CD4-positive, alpha-beta T cell treated with Interleukin-12 subunit alpha and Interleukin-12 subunit beta, for 1 hour (primary cell): ENCODE data around the gene LYST.

Experiments used
- DNase-seq: peaks from one replicate; pipeline ENCODE4 v3.0.0-alpha.2; 2020

The LYST gene

DNA sequence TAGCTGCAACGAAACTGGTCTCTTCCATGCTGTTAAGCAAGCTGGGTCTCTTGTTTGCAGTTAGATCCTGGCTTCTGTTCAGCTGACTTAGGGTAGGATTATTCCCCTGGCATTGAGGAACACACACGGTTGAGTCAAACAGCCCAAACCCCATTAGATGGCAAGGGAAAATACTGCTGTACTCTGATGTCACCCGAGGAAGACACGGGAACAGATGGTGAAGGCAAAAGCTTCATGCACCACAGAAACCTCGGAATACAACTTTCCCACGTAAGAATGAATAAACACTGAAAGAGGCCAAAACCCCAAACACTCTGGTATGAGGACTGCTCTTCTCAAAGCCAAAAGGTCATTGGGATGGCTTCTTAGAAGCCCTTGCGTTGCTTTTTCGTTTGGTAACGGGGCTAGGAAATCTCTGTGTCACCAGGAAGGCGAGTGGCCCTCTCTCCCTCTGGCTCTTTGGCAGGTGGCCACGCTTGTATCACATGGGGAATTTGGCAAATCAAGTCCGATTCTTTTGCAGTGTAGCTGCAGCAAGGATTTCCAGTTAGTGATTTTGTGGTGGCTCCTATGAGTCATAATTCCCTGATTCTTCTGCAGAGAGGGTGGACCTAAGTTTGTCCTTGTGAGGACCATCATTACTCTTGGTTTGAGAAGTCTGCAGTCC, 16.7 kb upstream of the LYST start:
- DNase-seq = no peak

DNA sequence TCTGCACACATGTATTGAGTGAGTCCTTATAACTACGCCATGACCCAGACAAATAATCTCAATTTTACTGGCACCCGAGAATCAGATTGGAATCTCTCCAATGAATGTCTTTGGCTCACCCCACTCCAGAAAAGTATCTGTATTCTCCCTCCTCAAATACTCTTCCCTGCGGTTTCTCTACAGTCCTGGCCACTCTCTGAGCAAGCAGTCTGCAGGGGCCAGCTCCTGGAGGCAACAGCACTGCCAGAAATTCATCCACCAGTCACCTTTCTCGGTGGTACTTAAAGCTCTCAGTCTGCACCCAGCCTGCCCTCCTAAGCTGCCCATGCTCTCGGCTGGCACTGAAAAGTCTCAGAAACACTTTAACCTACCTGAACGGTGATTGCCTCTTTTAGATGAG, 16.1 kb upstream of the LYST start:
- DNase-seq = no peak

DNA sequence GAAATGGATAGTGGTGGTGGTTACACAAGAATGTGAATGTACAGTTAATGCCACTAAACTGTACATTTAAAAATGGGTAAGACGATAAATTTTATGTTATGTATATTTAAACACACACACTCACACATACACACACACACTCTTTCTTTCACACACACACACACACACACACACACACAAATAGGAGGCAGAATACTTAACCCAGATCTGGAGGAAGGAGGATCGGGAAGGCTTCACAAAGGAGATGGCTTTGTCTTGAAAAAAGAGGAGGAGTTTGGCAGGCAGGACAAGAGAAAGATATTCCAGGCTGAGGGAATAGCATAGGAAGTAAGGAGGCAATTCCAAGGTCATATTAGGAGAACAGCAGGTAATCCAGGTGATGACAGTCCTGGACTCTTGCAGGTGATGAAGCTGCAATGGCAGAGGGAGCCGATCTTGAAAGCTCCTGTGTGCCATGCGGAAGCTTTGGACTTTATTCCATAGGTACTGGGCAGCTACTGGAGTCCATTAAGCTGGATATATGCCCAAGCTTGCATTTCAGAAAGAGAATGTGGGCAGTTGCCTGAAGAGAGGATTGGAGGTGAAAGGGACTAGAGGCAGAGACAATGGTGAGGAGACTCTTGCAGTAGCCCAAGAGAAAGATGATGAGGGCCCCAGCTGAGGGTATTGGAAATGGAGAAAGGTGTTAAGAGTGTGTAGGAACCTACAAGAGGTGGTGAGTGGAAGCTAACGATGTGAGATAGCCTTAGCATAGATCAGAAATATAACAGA, 15.4 kb upstream of the LYST start:
- no peak for DNase-seq

DNA sequence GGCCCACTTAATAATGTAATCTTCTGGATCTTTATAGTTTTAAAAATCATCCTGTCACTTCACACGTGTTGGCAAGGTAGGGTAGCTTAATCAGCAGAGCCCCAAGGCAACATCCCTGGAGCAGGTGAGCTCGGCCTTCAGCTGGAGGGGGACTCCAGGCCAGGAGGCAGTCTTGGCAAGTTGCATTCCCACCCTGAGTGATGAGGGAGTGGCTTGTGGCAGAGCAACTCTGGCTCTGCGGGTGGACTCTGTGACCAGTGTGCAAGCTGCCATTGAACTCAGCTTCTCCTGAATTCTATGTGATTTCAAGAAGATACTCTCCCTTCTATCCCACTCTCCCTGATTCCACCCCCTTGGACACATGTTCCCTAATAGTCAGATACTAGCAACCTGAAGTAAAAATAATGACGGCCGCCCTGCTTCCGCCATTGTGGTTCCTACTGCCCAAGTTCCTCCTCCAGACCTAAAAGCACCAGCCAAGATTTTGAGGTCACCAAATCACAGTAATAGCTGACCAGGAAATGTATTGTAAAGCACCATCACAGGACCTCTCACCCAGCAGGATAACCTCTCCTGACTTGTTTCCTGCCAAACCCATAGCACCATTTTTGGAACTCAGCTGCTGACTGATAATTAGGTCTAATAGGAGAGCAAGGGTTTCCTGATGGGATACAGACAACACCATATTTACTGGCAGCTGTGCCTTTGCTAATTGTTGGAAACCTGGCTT, 11.5 kb upstream of the LYST start:
- DNase-seq = no peak

DNA sequence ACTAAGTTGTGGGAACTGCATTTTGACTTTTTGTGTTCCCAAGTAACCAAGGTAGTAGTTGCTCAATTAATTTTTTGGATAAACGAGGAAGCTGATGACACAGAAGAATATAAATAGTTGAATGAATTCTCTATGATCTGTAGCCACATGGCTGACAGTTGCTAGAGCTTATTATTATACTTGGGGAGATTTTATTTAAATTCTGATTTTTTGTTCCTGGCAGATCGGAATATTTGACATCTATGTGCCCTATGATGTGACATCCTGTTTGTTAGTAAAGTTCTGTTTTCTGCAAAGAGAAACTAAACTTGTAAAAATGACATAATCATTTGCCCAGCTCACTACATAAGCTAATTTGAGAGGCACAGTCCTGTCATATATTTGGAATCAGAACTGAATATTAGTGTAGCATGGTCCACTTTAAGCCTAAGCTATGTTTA, 9.7 kb upstream of the LYST start:
- peak; percentile 52 for DNase-seq

DNA sequence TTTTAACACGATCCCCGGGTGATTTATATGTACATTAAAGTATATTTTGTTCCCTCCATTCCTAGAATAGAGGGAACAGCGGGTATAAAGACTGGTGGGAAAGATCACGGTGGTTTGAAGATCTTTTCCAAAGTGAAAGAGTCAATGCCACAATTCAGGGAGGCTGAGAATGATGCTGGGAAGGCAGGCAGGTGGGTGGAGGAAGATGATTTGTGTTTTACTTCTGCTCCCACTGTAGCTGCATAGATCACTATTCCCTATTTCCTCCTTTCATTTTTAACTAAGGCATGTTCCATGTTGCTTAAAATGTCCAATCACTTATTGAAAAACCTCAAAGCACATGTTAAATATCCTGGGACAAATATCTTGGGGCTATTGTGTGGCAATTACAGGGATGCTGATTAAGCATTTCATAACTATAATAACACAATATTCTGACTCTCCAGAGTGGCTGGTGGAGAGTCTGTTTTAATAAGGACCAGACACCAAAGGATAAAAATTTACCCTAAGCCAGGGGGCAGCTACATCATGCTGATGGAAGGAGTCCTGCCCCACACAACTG, 8.4 kb upstream of the LYST start:
- no peak for DNase-seq

DNA sequence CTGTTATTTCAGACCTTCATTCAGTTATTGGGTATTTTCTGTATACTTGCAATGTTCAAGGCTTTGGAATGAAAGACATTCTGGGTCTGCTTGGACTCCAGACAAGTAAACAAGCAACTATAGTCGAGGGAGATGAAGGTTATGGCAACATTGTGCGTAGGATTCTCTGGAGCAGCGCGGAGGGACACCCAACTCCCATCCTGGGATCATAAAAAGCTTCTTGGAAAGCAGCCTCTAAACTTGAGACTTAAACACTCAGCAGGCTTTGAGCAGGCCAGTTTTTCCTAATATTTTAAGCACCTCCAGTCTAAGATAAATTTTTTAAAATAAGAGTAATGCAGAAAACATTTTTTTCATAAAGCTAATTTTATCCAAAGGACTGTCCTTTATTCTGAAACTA, 7.6 kb upstream of the LYST start:
- DNase-seq = no peak

DNA sequence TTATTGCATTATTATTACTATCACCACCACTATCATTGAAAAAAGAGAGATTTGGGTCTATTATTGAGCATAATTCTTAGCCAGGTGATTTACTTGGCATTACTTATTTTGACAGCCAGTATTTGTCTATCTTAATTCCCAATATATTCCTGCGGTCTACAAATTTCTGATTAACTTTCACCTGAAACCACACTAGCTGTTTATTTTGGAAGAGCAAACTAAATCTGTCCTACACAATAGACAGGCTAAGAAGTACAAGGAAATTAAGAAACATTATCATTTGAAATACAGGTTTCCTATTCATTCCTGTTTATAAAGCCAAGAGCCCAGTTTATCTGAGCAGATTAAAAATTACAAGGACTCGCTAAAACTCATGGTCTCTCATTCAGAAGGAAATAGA, 6.9 kb upstream of the LYST start:
- no peak for DNase-seq

DNA sequence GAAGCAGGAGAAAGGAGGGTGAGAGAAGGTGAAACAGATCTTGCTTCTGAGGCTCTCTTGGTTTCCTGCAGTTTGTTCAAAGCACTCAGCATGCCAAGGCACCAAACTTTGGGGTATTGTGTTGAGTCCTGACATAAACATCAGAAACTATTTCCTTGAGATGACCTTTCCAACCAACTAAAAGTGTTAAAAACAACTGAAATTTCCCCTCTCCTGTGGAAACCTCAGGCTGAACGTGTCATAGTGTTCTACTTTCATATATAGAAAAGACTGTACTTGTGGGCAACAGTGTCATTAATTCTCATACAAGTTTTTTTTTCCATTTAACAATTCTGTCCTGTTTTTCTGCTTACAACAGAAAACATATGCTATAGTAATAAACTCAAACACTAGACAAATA, 6.3 kb upstream of the LYST start:
- DNase-seq = peak; percentile 57

DNA sequence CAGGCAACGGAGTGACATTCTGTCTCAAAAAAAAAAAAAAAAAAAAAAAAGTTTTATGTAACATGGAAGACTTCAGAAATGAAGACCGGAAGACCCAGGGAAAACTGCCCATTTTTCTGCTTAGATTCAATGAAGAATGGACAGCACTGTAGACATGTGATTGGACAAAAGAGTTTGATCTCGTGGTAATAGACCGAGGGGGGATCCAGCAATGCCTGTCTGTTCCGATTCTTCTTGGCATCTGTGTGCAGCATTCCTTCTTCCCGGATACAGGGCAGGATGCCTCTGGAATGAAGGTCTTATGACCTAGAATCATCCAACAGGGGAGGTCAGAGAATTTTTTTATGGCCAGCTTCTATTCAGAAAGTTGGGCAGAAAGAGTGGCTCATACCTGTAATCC, 5.6 kb upstream of the LYST start:
- no peak for DNase-seq

DNA sequence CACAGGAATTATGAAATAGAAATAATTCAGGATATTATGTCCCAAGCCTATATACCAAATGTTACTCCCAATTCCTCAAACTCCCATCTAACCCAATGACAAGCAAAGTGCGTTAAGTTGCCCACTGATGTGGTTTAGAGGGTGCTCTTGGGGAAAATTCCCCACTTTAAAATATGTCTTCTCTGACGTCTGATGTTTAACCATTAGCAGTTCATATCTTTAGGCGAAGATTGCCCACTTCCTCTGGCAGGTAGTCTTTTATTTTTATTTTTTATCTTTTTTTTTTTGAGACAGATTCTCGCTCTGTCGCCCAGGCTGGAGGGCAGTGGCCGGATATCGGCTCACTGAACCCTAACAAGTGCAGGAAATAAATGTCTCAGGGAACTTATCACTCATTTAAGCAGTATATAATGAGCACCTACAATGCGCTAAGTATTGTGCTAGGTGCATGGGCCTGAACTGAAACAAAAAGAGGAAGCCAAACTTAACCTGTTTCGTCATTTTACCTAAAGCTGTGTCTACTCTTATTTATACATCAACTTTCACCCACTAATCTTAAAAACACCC, 1.3 kb upstream of the LYST start:
- DNase-seq = peak; percentile 84

DNA sequence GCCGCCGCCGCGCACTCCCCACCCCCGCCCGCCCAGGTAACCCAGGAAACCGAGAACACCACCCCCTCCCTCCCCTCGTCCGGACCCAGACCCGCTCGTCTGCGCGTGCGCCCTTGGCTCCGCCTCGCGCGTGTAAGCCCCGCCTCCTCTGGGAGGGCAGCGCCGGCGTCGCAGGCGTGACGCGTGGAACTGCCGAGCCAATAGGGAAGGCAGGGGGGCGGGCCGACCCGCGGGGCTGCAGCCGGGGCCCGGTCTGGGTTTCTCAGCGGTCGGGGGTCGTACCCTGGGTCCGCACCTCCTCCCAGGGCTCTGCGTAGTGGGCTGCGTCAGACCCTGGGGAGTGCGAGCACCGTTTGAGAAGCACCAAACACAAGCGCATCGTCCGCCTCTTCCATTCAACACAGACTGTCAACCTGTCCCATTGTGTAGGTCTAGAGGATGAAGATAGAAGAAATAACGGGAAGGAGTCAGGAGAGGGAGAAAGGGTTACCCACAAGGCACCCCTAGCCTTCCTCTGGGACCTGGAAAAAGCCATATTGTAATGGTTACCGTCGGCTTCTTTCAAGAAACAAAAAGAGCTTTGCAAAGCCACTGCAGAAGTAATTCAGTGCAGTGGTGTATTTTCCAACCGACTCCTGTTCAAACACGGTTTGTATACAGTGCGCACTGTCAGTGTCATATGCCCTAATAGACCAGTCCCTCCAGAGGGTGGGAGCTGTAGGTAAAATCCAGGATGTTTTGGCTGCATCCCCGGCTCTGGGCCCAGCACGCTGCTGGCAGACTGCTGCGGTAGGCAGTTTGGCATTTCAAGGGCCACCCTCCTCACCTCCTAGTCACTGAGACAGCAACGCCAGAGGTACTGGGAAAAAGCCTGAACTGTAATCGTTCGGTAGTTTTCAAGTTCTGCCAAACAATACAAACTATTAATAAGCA, 473 bp upstream of the LYST start:
- peak; percentile 99 for DNase-seq

DNA sequence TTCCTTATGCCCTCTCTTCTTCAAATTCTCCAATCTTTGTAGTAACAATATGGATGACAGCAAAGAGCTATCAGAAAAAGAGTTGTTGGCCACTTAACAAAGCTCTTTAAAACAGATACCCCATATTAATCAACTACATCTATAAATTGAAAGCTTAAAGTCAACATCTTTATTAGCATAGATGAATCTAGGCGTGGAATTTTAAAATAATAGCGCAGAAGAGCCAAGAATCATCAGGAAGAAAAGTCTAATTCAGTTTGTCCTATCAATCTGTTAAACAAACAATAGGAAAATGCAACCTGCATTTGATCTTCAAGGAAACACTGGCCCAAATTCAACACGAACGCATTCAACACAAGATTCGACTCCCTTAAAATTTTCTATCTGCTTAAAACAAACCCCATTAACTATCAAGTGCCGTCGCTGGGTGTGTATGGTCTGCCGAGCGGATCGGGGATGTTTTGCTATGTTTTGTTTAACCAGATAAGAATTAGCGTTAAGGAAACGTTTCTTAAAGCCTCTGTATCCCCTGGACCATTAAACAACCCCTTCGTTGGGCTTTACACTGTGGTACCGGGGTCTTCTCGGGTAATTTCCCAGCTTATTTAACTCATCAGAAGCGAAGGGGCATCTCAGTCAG, 1.0 kb downstream of the LYST start:
- no peak for DNase-seq

DNA sequence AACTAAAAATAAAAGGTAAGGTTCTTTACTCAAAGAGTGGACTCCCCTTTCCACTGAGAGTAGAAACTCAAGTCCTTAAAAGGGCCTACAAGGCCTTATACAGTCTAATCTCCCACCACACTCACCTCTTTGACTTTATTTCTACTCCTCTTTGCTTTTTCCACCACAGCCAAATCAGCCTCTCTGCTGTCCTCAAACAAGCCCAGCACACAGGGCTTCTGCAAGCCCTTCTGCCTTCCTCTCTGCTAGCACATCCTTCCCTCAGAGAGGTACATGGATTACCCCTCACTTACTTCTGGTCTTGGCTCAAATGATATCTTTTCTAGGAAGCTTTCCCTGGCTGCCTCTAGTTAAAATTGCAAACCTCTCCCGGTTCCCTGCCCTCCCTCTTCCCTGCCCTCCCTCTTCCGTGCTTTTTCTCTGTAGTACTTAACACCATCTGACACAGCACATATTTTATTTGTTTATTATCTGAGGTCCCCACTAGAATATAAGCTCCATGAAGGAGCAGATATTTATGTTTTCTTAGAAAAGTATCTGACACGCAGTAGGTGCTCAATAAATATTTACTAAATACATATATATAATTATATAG, 1.7 kb downstream of the LYST start:
- DNase-seq = peak; percentile 31

DNA sequence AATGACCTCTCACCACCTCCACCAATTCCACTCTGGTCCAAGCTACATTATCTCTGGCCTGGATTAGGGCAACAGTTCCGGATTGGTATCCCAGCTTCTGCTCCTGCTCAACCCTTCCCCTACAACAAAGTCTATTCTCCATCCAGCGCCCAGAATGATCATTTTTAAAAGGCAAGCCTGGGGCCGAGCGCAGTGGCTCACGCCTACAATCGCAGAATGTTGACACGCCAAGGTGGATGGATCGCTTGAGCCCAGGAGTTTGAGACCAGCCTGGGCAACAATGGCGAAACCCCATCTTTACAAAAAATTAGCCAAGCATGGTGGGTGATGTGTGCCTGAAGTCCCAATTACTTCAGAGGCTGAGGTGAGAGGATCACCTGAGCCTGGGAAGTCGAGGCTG, 2.2 kb downstream of the LYST start:
- DNase-seq = no peak

DNA sequence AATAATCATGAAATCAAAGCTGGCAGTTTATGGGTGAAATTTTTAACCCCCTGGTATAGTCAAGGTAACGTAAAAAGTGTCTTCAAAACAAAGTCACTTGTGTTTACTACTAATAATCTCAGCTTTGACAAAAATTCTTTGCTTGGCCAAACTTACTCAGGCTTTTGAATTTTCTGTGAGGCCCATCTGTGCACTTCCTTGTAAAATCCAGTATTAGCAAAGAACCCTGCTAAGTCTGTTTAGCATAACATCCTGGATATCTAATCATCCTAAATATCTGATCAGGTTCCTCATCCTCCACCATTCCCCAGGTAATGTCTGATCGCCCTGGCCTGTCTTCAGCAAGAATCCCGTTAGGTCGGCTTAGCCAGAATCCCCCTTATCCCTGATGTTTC, 3.0 kb downstream of the LYST start:
- no peak for DNase-seq

DNA sequence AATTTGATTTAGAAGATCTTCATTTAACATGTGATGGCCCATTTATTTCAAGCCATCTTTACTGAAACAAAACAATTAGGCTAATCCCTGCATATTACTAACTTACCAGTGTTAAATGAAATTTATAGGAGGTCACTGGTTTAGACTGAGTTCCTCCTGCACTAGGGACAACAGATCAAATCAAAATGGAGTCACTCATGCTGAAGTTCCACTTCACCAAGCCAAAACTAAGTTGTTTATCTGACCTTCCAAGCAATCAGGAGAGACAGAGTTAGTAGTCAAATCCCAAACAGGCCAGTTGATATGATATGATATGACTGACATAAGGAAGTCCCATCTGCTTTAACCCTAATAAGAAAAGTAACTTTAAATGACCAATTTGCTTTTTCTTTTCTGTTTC, 4.8 kb downstream of the LYST start:
- DNase-seq = no peak

DNA sequence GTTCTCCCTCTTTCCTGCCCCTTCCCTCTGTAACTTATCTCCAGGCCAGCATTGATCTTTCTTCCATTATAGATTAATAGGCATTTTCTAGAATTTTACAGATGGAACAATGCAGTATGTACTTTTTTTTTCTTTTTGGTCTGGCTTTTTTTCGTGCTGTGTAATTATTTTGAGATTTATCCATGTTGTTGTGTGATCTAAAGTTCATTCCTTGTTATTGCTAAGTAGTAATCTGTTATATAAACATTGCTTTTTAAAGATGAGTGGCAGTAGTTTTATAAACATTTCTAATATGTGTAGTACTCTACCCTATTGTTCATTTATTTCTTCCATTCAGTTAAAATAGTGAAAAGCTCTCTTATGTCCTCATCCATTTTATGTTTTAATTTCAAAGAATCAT, 5.9 kb downstream of the LYST start:
- DNase-seq = no peak

DNA sequence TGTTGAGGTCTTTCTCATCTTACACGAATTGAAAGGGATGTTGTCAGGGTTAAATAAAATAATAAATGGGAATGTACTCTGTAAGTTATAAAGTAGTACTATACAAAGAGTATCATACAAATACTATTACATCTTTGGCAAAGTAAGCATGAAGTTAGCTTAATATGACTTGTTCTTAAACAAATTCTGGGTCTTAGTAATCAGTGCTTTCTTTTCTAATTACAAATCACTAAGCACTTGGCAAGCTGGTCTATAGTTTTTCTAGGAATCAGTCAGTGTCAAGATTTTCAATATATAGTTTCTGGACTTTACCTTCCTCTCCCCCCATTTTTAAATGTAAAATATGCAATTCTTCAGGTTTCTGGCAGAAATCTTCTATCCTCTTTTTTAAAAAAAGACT, 6.9 kb downstream of the LYST start:
- no peak for DNase-seq

DNA sequence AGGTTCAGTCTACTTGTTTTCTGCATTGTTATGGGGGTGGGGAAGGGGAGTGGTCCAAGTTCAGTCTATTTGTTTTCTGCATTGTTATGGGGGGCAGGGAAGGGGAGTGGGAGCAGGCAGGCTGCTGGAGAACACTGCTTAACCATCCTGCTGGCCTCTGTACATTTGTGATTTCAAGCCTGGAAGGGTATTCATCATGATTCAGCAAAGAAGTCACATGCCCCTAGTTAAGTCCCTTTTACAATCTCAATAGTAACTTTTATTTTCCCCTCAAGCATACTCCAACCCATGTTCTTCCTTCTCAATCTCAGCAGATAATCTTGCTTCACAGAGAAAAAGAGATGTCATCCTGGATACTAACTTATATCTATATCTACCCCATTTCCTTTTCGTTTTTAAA, 7.9 kb downstream of the LYST start:
- DNase-seq = no peak

DNA sequence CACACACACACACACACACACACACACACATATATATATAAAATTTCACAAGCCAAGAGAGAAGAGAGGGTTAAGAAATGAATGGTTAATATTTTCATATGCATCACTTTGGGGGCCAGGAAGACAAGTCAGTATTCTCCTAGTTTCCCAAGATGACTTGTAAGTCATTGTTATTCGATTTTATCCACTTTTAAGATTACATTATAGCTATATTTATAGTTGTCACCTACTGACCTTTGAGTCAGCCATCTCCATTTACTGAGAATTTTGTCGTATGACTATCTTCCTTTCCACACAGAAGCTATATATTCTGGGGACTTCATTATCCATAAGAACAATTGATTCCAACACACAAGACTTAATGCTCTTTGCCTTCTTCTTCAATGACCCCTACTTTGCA, 8.9 kb downstream of the LYST start:
- no peak for DNase-seq
